ENCODE data around the gene KLHL29.

The KLHL29 gene

GRCh38 chr2:23554054-23554697, 169.2 kb downstream of the KLHL29 start:
- no peak overlapping the region for H2AFZ ChIP-seq (ENCODE audit: low read depth, low read length)
- H3K4me1 ChIP-seq (ENCODE audit: insufficient read depth, low read length): no peaks in the 10 kb centered on the region
- no peak for DNase-seq

DNA sequence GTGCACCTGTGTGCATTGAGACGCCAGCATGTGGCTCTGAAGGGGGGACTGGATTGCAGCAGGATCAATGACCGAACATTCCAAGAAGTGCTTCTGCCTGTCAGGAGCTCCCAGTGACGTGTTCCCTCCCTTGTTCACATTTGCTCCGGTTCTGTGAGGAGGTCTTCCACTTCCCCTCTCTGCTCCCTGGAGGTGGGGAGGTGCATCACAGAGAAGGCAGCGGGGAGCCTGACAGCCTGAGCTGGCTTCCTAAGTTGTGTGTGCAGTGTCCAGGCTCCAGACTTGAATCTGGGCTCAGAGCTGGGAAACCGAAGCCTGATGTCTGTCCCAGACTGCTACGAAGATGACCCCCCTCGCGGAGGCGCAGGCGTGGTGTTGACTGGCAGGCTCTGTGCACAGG, 171.0 kb downstream of the KLHL29 start:
- ATAC-seq (ENCODE audit: insufficient read depth, low read depth): no peak
- TF ChIP-seq EZH2 (IDR thresholded peaks at IDR 0.05; ENCODE audit: borderline replicate concordance, low read depth, low read length, severe bottlenecking): no peak
- TF ChIP-seq, protein P1, sequence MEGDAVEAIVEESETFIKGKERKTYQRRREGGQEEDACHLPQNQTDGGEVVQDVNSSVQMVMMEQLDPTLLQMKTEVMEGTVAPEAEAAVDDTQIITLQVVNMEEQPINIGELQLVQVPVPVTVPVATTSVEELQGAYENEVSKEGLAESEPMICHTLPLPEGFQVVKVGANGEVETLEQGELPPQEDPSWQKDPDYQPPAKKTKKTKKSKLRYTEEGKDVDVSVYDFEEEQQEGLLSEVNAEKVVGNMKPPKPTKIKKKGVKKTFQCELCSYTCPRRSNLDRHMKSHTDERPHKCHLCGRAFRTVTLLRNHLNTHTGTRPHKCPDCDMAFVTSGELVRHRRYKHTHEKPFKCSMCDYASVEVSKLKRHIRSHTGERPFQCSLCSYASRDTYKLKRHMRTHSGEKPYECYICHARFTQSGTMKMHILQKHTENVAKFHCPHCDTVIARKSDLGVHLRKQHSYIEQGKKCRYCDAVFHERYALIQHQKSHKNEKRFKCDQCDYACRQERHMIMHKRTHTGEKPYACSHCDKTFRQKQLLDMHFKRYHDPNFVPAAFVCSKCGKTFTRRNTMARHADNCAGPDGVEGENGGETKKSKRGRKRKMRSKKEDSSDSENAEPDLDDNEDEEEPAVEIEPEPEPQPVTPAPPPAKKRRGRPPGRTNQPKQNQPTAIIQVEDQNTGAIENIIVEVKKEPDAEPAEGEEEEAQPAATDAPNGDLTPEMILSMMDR (IDR thresholded peaks at IDR 0.05; ENCODE audit: borderline replicate concordance, extremely low read depth, low read length, poor library complexity, severe bottlenecking): no peak
- Histone ChIP-seq H3K4me1 (ENCODE audit: insufficient read depth, low read length) (no peaks in the 10 kb centered on the region), H3K9ac (ENCODE audit: low read depth, low read length) (no peak overlapping the region), H4K20me1 (ENCODE audit: insufficient read depth, low read length) (peaks cover 4% of the 10 kb centered on the region; the same call in 1 of the 2 replicates), H3K36me3 (ENCODE audit: insufficient read depth, low read length) (no peaks in the 10 kb centered on the region), H3K79me2 (ENCODE audit: insufficient read depth, low read length) (no peaks in the 10 kb centered on the region), H3K9me3 (ENCODE audit: insufficient read depth, low read length, severe bottlenecking) (no peaks in the 10 kb centered on the region), H2AFZ (ENCODE audit: low read depth, low read length) (no peak overlapping the region), H3K4me2 (ENCODE audit: insufficient read depth, low read length) (no peak overlapping the region), H3K4me3 (ENCODE audit: low read depth in 1 of 2, low read length in 2 of 2) (no peak overlapping the region), H3K27ac (ENCODE audit: low read length) (no peak overlapping the region), H3K27me3 (ENCODE audit: insufficient read depth, low read length, poor library complexity) (peaks cover 6% of the 10 kb centered on the region)
- no peak for DNase-seq

More at GRCh38 chr2:23554054-23554697, 169.2 kb downstream of the KLHL29 start:
- H3K9me3 ChIP-seq (ENCODE audit: insufficient read depth, low read length, severe bottlenecking): no peaks in the 10 kb centered on the region
- ATAC-seq (ENCODE audit: insufficient read depth, low read depth): no peak
- no peak overlapping the region for H3K4me2 ChIP-seq (ENCODE audit: insufficient read depth, low read length)
- H3K4me3 ChIP-seq (ENCODE audit: low read depth in 1 of 2, low read length in 2 of 2): no peak overlapping the region
- H3K79me2 ChIP-seq (ENCODE audit: insufficient read depth, low read length): no peaks in the 10 kb centered on the region
- H4K20me1 ChIP-seq (ENCODE audit: insufficient read depth, low read length): peaks cover 11% of the 10 kb centered on the region; the same call in 1 of the 2 replicates
- no peak overlapping the region for H3K9ac ChIP-seq (ENCODE audit: low read depth, low read length)
- no peak overlapping the region for H3K27ac ChIP-seq (ENCODE audit: low read length)
- H3K27me3 ChIP-seq (ENCODE audit: insufficient read depth, low read length, poor library complexity): peaks cover 2% of the 10 kb centered on the region
- TF ChIP-seq, protein P1 (IDR thresholded peaks at IDR 0.05; ENCODE audit: borderline replicate concordance, extremely low read depth, low read length, poor library complexity, severe bottlenecking): no peak
- TF ChIP-seq EZH2 (IDR thresholded peaks at IDR 0.05; ENCODE audit: borderline replicate concordance, low read depth, low read length, severe bottlenecking): no peak
- no peaks in the 10 kb centered on the region for H3K36me3 ChIP-seq (ENCODE audit: insufficient read depth, low read length)

GRCh38 chr2:23556929-23557328, 171.9 kb downstream of the KLHL29 start:
- Histone ChIP-seq H4K20me1 (ENCODE audit: insufficient read depth, low read length) (peaks cover 4% of the 10 kb centered on the region; the same call in 1 of the 2 replicates), H3K27me3 (ENCODE audit: insufficient read depth, low read length, poor library complexity) (peaks cover 6% of the 10 kb centered on the region), H3K9me3 (ENCODE audit: insufficient read depth, low read length, severe bottlenecking) (no peaks in the 10 kb centered on the region), H3K79me2 (ENCODE audit: insufficient read depth, low read length) (no peaks in the 10 kb centered on the region), H3K4me1 (ENCODE audit: insufficient read depth, low read length) (no peaks in the 10 kb centered on the region), H2AFZ (ENCODE audit: low read depth, low read length) (no peak overlapping the region), H3K4me2 (ENCODE audit: insufficient read depth, low read length) (no peak overlapping the region), H3K4me3 (ENCODE audit: low read depth in 1 of 2, low read length in 2 of 2) (no peak overlapping the region), H3K9ac (ENCODE audit: low read depth, low read length) (no peak overlapping the region), H3K36me3 (ENCODE audit: insufficient read depth, low read length) (no peaks in the 10 kb centered on the region), H3K27ac (ENCODE audit: low read length) (no peak overlapping the region)
- DNase-seq (no peak), ATAC-seq (ENCODE audit: insufficient read depth, low read depth) (no peak)
- TF ChIP-seq, protein P1 (IDR thresholded peaks at IDR 0.05; ENCODE audit: borderline replicate concordance, extremely low read depth, low read length, poor library complexity, severe bottlenecking): no peak
- no peak for TF ChIP-seq EZH2 (IDR thresholded peaks at IDR 0.05; ENCODE audit: borderline replicate concordance, low read depth, low read length, severe bottlenecking)

Measured in DND-41 (cell line).